Esophagus (tissue), 2 donors: Measurements from ENCODE around the gene FBXL15. TPM values are rescaled to one million over a fixed set of nuclear protein-coding genes. Genes with fewer than 3 reads are reported as not detected.

Source experiments
- polyA plus RNA-seq, 2 donors: library from polyadenylated mRNA; stranded (reverse); fragments of 200-250 nt; gene quantifications; one replicate each; pipeline ENCODE4 v1.2.3, GENCODE V29; 2013
- donor health status: healthy with polysubstance abuse.
- donor health status: Bipolar disorder and iron deficiency.

FBXL15 gene
- polyA plus RNA-seq, 2 donors, result 6.3 to 15.2 TPM

Other genes with a start within 250 kb of the FBXL15 start
- gene ELOVL3, start 194.5 kb upstream of the FBXL15 start, polyA plus RNA-seq, result under 1 TPM in 1 of 2 donors, not detected in 1; 0.02 TPM
- not detected for gene PITX3, start 179.3 kb upstream of the FBXL15 start, polyA plus RNA-seq
- 10 to 100 TPM; 11.4 to 11.7 TPM for gene GBF1, start 175.3 kb upstream of the FBXL15 start, polyA plus RNA-seq
- gene NFKB2, start 25.1 kb upstream of the FBXL15 start, polyA plus RNA-seq, result 10 to 100 TPM; 11.4 to 22.6 TPM
- gene PSD, start 2.1 kb upstream of the FBXL15 start, polyA plus RNA-seq, result 1 to 10 TPM; 1.1 to 2.1 TPM
- gene CUEDC2, start 11.7 kb downstream of the FBXL15 start, polyA plus RNA-seq, result 10 to 100 TPM; 16.3 to 30.3 TPM
- under 1 TPM; 0.37 to 0.65 TPM for gene C10orf95, start 30.7 kb downstream of the FBXL15 start, polyA plus RNA-seq
- 10 to 100 TPM; 56.1 to 60.3 TPM for gene ACTR1A, start 81.9 kb downstream of the FBXL15 start, polyA plus RNA-seq
- gene SUFU, start 83.1 kb downstream of the FBXL15 start, polyA plus RNA-seq, result 1 to 10 TPM; 2.9 to 6.0 TPM
- 10 to 100 TPM; 26.4 to 33.3 TPM for gene TRIM8, start 223.6 kb downstream of the FBXL15 start, polyA plus RNA-seq